Hepatocyte (in vitro differentiated cells): Measurements from ENCODE around the gene TMED10. TPM values are rescaled to one million over a fixed set of nuclear protein-coding genes. Genes with fewer than 3 reads are reported as not detected.

Experiments used
- DNase-seq: peaks from one replicate; pipeline ENCODE4 v3.0.0-alpha.2; 2016; ENCODE audit warnings: low spot score
- H2AFZ ChIP-seq: fragments of 200-600 bp; sonication (generic); 2 replicates; pipeline ENCODE4 v1.6.0; 2016; ENCODE audit warnings: antibody characterized with exemption, mild to moderate bottlenecking
- H3K27ac ChIP-seq: fragments of 200-600 bp; sonication (generic); 2 replicates; pipeline ENCODE4 v1.5.1; 2016; ENCODE audit warnings: mild to moderate bottlenecking
- H3K27me3 ChIP-seq: fragments of 200-600 bp; sonication (generic); 2 replicates; pipeline ENCODE4 v1.6.1; 2016
- H3K36me3 ChIP-seq: fragments of 200-600 bp; sonication (generic); replicated peaks from 2 replicates; pipeline ENCODE4 v1.5.1; 2016; ENCODE audit warnings: low read depth; ENCODE audit not compliant: insufficient read depth
- H3K4me1 ChIP-seq: fragments of 200-600 bp; sonication (generic); 2 replicates; pipeline ENCODE4 v1.5.1; 2016; ENCODE audit warnings: mild to moderate bottlenecking, moderate library complexity; ENCODE audit not compliant: insufficient read depth
- H3K4me2 ChIP-seq: fragments of 200-600 bp; sonication (generic); 2 replicates; pipeline ENCODE4 v1.6.0; 2016
- H3K4me3 ChIP-seq: fragments of 200-600 bp; sonication (generic); 2 replicates; pipeline ENCODE4 v1.5.1; 2016; ENCODE audit warnings: mild to moderate bottlenecking
- H3K79me2 ChIP-seq: fragments of 200-600 bp; sonication (generic); 2 replicates; pipeline ENCODE4 v1.6.0; 2017; ENCODE audit warnings: mild to moderate bottlenecking
- H3K9me2 ChIP-seq: fragments of 200-600 bp; sonication (generic); replicated peaks from 2 replicates; pipeline ENCODE4 v1.6.0; 2017; ENCODE audit warnings: mild to moderate bottlenecking; ENCODE audit not compliant: insufficient read depth
- H3K9me3 ChIP-seq: fragments of 200-600 bp; sonication (generic); 2 replicates; pipeline ENCODE4 v1.5.1; 2016; ENCODE audit warnings: low read depth, mild to moderate bottlenecking
- H4K20me1 ChIP-seq: fragments of 200-600 bp; sonication (generic); 2 replicates; pipeline ENCODE4 v1.6.0; 2016; ENCODE audit warnings: mild to moderate bottlenecking; ENCODE audit not compliant: insufficient read depth, poor library complexity, severe bottlenecking
- EZH2 ChIP-seq: fragments of 200-600 bp; sonication (generic); IDR thresholded peaks from 2 replicates; pipeline ENCODE4 v1.6.1; 2016; ENCODE audit warnings: antibody characterized with exemption, mild to moderate bottlenecking, borderline replicate concordance
- EZH2phosphoT487 ChIP-seq: fragments of 200-600 bp; sonication (generic); IDR thresholded peaks from one replicate; pipeline ENCODE4 v1.6.1; 2018; ENCODE audit warnings: antibody characterized with exemption, mild to moderate bottlenecking, low read depth, moderate library complexity; ENCODE audit not compliant: unreplicated experiment, severe bottlenecking
- WGBS: methylation state at CpG from one replicate; pipeline ENCODE4 v1.1.6; 2016; ENCODE audit warnings: low lambda C conversion rate; ENCODE audit errors: missing lambda C conversion rate; 5-methylcytosine and 5-hydroxymethylcytosine counted together
- polyA plus RNA-seq: library from polyadenylated mRNA; unstranded; fragments of >200 nt; fragmentation: Nextera tagmentation; extraction: Ambion mirVana; gene quantifications from 2 replicates; pipeline ENCODE4 v1.2.1, GENCODE V29; 2016
- total RNA-seq: library from RNA; depleted of rRNA; stranded (reverse); fragments of >200 nt; gene quantifications from 2 replicates; pipeline ENCODE4 v1.2.3, GENCODE V29; 2014
- TF ChIP-seq, protein P1 (sequence below): fragments of 200-600 bp; sonication (generic); IDR thresholded peaks from 2 replicates; pipeline ENCODE4 v1.5.1; 2016; ENCODE audit warnings: antibody characterized with exemption, mild to moderate bottlenecking; ENCODE audit not compliant: poor library complexity

TMED10 gene
- total and polyA plus RNA-seq, 2 experiments from 2014 or later: 375 to 390 TPM

DNA sequence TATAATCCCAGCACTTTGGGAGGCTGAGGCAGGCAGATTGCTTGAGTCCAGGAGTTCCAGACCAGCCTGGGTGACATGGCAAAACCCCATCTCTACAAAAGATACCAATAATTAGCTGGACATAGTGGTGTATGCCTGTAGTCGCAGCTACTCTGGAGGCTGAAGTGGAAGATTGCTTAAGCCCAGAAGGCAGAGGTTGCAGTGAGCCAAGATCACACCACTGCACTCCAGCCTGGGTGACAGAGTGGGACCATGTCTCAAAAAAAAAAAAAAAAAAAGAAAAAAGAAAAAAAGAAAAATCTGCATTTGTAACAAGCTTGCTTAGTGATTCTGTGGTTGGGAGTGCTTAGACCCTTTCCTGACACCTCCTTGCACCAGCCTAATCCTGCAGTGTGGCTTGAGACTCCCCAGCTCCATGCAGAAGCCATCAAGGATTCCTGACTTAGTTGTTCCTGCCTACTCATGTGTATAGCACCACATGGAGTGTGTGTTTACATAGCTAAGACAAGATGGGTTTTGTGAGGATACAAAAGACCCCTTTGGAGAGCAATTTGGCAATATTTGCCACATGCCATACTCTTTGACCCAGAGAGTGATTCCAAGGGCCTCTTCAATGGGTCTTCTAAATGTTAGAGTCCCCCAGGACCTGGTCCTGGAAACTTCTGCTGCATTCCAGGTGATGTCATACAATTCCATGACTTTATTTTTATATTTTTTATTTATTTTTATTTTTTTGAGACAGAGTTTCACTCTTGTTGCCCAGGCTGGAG lies 5.1 kb upstream of the TMED10 start:
- Histone ChIP-seq H3K27ac (no peak overlapping the region), H3K79me2 (no peaks in the 10 kb centered on the region), H3K4me3 (no peak overlapping the region), H3K9me2 (no peaks in the 10 kb centered on the region), H3K27me3 (no peaks in the 10 kb centered on the region), H3K4me1 (peaks cover 13% of the 10 kb centered on the region), H3K4me2 (no peak overlapping the region), H4K20me1 (no peaks in the 10 kb centered on the region), H3K9me3 (no peaks in the 10 kb centered on the region), H2AFZ (no peak overlapping the region), H3K36me3 (no peaks in the 10 kb centered on the region)
- 75% methylated on average over 1 of the region's 1 CpG for WGBS
- TF ChIP-seq, protein P1, sequence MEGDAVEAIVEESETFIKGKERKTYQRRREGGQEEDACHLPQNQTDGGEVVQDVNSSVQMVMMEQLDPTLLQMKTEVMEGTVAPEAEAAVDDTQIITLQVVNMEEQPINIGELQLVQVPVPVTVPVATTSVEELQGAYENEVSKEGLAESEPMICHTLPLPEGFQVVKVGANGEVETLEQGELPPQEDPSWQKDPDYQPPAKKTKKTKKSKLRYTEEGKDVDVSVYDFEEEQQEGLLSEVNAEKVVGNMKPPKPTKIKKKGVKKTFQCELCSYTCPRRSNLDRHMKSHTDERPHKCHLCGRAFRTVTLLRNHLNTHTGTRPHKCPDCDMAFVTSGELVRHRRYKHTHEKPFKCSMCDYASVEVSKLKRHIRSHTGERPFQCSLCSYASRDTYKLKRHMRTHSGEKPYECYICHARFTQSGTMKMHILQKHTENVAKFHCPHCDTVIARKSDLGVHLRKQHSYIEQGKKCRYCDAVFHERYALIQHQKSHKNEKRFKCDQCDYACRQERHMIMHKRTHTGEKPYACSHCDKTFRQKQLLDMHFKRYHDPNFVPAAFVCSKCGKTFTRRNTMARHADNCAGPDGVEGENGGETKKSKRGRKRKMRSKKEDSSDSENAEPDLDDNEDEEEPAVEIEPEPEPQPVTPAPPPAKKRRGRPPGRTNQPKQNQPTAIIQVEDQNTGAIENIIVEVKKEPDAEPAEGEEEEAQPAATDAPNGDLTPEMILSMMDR: no peak
- TF ChIP-seq EZH2phosphoT487 (no peak), EZH2 (no peak)
- no peak for DNase-seq

DNA sequence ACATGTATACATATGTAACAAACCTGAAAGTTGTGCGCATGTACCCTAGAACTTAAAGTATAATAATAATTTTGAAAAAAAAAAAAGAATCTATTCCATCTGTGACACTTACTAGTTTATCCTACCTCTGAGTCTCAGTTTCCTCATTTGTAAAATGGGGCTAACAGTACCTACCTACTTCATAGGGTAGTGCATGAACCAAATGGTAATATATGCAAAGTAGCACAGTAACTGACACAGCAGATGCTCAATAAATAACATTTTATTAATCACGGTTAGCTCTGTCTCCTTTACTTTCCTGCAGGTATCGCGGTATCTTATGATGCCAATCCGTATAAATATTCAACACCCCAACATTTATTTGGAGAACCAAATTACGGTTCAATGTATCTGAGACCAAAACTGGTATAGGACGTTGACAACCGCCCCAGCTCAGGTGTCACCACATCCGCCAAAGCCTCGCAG lies 703 bp downstream of the TMED10 start:
- Histone ChIP-seq H3K9me2 (no peaks in the 10 kb centered on the region), H3K4me2 (peak overlapping the region; percentile 84), H3K36me3 (no peaks in the 10 kb centered on the region), H4K20me1 (peaks cover 45% of the 10 kb centered on the region), H3K9me3 (no peaks in the 10 kb centered on the region), H3K79me2 (peaks cover 55% of the 10 kb centered on the region), H3K4me1 (peaks cover 16% of the 10 kb centered on the region), H2AFZ (peak overlapping the region; percentile 67), H3K27me3 (no peaks in the 10 kb centered on the region), H3K4me3 (peak overlapping the region; percentile 31), H3K27ac (peak overlapping the region; percentile 97)
- 10% methylated on average over 10 of the region's 10 CpGs for WGBS
- DNase-seq: no peak
- TF ChIP-seq EZH2: no peak
- no peak for TF ChIP-seq EZH2phosphoT487
- TF ChIP-seq, protein P1: no peak

DNA sequence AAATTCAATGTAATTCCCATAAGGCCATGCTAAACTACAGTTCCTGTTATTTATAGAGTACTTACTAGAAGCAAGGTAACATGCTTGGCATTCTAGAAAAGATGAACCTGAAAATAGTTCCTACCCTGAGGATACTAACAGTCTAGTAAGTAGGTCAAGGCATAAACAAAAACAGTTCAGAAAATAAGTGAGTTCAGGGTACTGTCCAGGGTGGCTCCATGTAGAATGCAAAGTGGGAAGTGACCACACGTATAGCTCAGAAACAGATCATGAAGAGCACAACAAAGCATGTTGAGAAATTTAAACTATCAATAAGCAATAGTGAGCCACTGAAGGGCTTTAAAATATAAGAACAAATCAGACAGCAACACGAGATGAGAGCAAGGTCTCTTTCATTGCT lies 2.3 kb downstream of the TMED10 start:
- DNase-seq: no peak
- peaks cover 16% of the 10 kb centered on the region for H3K4me1 ChIP-seq
- H3K79me2 ChIP-seq: peaks cover 71% of the 10 kb centered on the region
- WGBS: 88% methylated on average over 2 of the region's 2 CpGs
- no peaks in the 10 kb centered on the region for H3K9me3 ChIP-seq
- H4K20me1 ChIP-seq: peaks cover 56% of the 10 kb centered on the region
- peak overlapping the region; percentile 18 for H3K27ac ChIP-seq
- no peak for TF ChIP-seq EZH2
- no peak for TF ChIP-seq EZH2phosphoT487
- TF ChIP-seq, protein P1: no peak
- H2AFZ ChIP-seq: no peak overlapping the region
- H3K27me3 ChIP-seq: no peaks in the 10 kb centered on the region
- H3K9me2 ChIP-seq: no peaks in the 10 kb centered on the region
- peak overlapping the region; percentile 6 for H3K4me3 ChIP-seq
- peak overlapping the region; percentile 84 for H3K4me2 ChIP-seq
- no peaks in the 10 kb centered on the region for H3K36me3 ChIP-seq
